ENCODE data around the gene SUGCT. TPM values are rescaled to one million over a fixed set of nuclear protein-coding genes. Genes with fewer than 3 reads are reported as not detected.
"Not testable (repeated sequence)": the region's sequence is repeated elsewhere in the genome, so short reads cannot be mapped to it uniquely, and the experiment has no call there.

Gene SUGCT
- total and polyA plus RNA-seq, 5 donors from 2014 or later = 0.52 to 3.1 (median 1.5) TPM; not detected in 1

DNA sequence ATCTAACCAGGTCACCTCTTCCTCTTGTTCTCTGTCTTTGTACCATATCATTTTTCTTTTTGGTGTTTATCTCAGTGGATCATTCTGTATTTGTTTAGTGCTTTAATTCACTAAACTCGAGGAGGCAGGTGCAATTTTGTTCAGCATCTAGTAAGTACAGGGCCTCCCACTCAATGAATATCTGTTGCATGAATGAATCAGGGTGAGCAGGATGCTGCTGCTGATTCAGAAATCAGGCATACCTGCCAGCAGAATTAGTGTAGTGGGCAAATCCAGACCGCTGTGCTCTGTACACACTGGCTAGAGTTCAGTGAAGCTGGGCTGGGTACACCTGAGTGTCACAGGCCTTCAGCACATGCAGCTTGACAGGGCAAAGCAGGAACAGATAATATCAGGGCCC lies 511.9 kb downstream of the SUGCT start:
- Histone ChIP-seq H3K9me3 (ENCODE audit: control insufficient read depth in 2 of 2, low read length in 2 of 2) (no peaks in the 10 kb centered on the region), H3K4me1 (ENCODE audit: control insufficient read depth, insufficient read depth, low read length, poor library complexity, severe bottlenecking) (no peaks in the 10 kb centered on the region), H3K4me3 (ENCODE audit: low read depth, low read length) (no peak overlapping the region), H3K27me3 (ENCODE audit: control insufficient read depth, insufficient read depth, low read length) (no peaks in the 10 kb centered on the region), H3K36me3 (ENCODE audit: control insufficient read depth, insufficient read depth, low read length) (no peaks in the 10 kb centered on the region), H3K27ac (ENCODE audit: insufficient read depth, low read length, poor library complexity, severe bottlenecking) (no peak overlapping the region)
- Mint-ChIP-seq H3K27ac (no peak overlapping the region), H3K9me3 (peaks cover 0 to 10% (median 2%) of the 10 kb centered on the region in 7 donors), H3K4me1 (peaks cover 0 to 5% (median 0%) of the 10 kb centered on the region in 4 donors), H3K4me3 (no peak overlapping the region), H3K27me3 (no peaks in the 10 kb centered on the region), H3K36me3 (no peaks in the 10 kb centered on the region)
- DNase-seq (no peak), ATAC-seq (ENCODE audit: low read depth in 2 of 2) (no peak)

DNA sequence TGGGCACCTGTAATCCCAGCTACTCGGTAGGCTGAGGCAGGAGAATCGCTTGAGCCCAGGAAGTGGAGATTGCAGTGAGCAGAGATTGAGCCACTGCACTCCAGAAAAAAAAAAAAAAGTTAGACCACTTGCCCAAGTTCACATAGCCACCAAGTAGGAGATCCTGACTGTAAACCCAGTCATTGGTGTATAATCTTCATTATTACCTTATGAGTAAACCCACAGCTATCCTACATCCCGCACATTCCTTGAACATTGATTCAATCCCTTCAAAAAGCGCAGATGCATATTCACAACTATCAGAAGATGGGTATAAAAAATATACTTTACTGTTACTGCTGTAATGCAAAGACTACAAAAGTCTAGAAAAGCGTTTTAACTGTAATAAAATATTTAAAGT lies 512.9 kb downstream of the SUGCT start:
- Histone ChIP-seq H3K9me3 (ENCODE audit: control insufficient read depth in 2 of 2, low read length in 2 of 2) (no peaks in the 10 kb centered on the region), H3K4me1 (ENCODE audit: control insufficient read depth, insufficient read depth, low read length, poor library complexity, severe bottlenecking) (no peaks in the 10 kb centered on the region), H3K27me3 (ENCODE audit: control insufficient read depth, insufficient read depth, low read length) (no peaks in the 10 kb centered on the region), H3K4me3 (ENCODE audit: low read depth, low read length) (no peak overlapping the region), H3K27ac (ENCODE audit: insufficient read depth, low read length, poor library complexity, severe bottlenecking) (no peak overlapping the region), H3K36me3 (ENCODE audit: control insufficient read depth, insufficient read depth, low read length) (no peaks in the 10 kb centered on the region)
- peaks cover 0 to 5% (median 0%) of the 10 kb centered on the region in 4 donors for H3K4me1 Mint-ChIP-seq
- H3K9me3 Mint-ChIP-seq = peaks cover 0 to 10% (median 2%) of the 10 kb centered on the region in 7 donors
- H3K27me3 Mint-ChIP-seq = no peaks in the 10 kb centered on the region
- DNase-seq (no peak), ATAC-seq (ENCODE audit: low read depth in 2 of 2) (no peak)
- H3K4me3 Mint-ChIP-seq = no peak overlapping the region
- no peaks in the 10 kb centered on the region for H3K36me3 Mint-ChIP-seq
- H3K27ac Mint-ChIP-seq = no peak overlapping the region

DNA sequence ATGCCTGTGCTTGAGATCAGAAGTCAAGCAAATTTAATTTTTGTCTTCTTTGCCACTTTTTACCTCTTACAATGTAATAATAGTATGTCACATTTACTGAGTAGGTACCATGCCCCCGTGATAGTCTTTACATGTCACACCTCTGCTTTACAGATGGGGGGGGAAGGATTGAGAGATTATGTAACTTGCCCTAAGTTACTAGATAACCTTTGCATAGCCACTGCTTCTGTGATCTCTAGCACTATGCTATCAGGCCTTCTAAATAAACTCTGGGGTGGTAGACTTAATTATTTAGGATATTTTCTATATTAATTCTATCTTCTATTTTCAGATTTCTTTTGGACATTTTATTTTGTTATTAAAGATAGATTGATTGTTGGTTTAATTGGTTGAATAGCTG lies 514.4 kb downstream of the SUGCT start:
- H3K4me1 Mint-ChIP-seq = peaks cover 0 to 5% (median 0%) of the 10 kb centered on the region in 4 donors
- Histone ChIP-seq H3K36me3 (ENCODE audit: control insufficient read depth, insufficient read depth, low read length) (no peaks in the 10 kb centered on the region), H3K4me1 (ENCODE audit: control insufficient read depth, insufficient read depth, low read length, poor library complexity, severe bottlenecking) (no peaks in the 10 kb centered on the region), H3K27me3 (ENCODE audit: control insufficient read depth, insufficient read depth, low read length) (no peaks in the 10 kb centered on the region), H3K9me3 (ENCODE audit: control insufficient read depth in 2 of 2, low read length in 2 of 2) (no peaks in the 10 kb centered on the region), H3K4me3 (ENCODE audit: low read depth, low read length) (no peak overlapping the region), H3K27ac (ENCODE audit: insufficient read depth, low read length, poor library complexity, severe bottlenecking) (no peak overlapping the region)
- H3K9me3 Mint-ChIP-seq = peaks cover 0 to 10% (median 4%) of the 10 kb centered on the region in 7 donors
- no peaks in the 10 kb centered on the region for H3K27me3 Mint-ChIP-seq
- H3K4me3 Mint-ChIP-seq = no peak overlapping the region
- H3K36me3 Mint-ChIP-seq = no peaks in the 10 kb centered on the region
- H3K27ac Mint-ChIP-seq = no peak overlapping the region
- ATAC-seq (ENCODE audit: low read depth in 2 of 2) = no peak
- no peak for DNase-seq

DNA sequence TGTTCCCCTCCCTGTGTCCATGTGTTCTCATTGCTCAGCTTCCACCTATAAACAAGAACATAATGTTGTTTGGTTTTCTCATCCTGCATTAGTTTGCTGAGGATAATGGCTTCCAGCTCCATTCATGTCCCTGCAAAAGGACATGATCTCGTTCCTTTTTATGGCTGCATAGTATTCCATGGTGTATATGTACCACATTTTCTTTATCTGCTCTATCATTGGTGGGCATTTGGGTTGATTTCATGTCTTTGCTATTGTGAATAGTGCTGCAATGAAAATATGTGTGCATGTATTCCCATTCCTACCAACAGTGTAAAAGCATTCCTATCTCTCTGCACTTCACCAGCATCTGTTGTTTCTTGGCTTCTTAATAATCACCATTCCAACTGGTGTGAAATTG lies 516.1 kb downstream of the SUGCT start:
- not testable (repeated sequence) for H3K4me1 ChIP-seq (ENCODE audit: control insufficient read depth, insufficient read depth, low read length, poor library complexity, severe bottlenecking); H3K36me3 Mint-ChIP-seq; DNase-seq; H3K4me3 Mint-ChIP-seq; H3K9me3 ChIP-seq (ENCODE audit: control insufficient read depth in 2 of 2, low read length in 2 of 2); ATAC-seq (ENCODE audit: low read depth in 2 of 2); H3K27me3 ChIP-seq (ENCODE audit: control insufficient read depth, insufficient read depth, low read length); H3K27ac ChIP-seq (ENCODE audit: insufficient read depth, low read length, poor library complexity, severe bottlenecking); H3K4me3 ChIP-seq (ENCODE audit: low read depth, low read length); H3K4me1 Mint-ChIP-seq; H3K27me3 Mint-ChIP-seq; H3K36me3 ChIP-seq (ENCODE audit: control insufficient read depth, insufficient read depth, low read length); H3K27ac Mint-ChIP-seq
- H3K9me3 Mint-ChIP-seq = peaks cover 0 to 12% (median 4%) of the 10 kb centered on the region in 7 donors

DNA sequence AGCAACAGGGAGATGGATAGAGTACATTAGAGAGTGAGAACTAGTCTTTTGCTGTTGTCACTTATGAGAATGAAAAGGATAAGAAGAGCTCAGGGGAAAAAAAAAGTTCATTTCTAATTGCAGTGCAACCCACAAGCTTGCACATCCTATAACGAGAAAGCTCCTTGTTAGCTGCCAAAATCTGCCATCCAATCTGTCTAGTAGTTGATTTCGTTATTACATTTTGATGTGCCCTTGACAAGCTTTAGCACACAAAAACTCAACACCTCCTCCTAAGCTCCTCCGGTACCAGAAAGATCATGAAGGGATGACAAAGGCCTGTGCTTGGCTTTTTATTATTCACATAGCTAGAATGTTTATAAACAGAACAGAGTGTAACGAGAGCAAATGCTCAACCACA lies 519.4 kb downstream of the SUGCT start:
- Histone ChIP-seq H3K36me3 (ENCODE audit: control insufficient read depth, insufficient read depth, low read length) (no peaks in the 10 kb centered on the region), H3K9me3 (ENCODE audit: control insufficient read depth in 2 of 2, low read length in 2 of 2) (no peaks in the 10 kb centered on the region), H3K4me1 (ENCODE audit: control insufficient read depth, insufficient read depth, low read length, poor library complexity, severe bottlenecking) (no peaks in the 10 kb centered on the region), H3K27ac (ENCODE audit: insufficient read depth, low read length, poor library complexity, severe bottlenecking) (no peak overlapping the region), H3K4me3 (ENCODE audit: low read depth, low read length) (no peak overlapping the region), H3K27me3 (ENCODE audit: control insufficient read depth, insufficient read depth, low read length) (no peaks in the 10 kb centered on the region)
- Mint-ChIP-seq H3K27me3 (no peaks in the 10 kb centered on the region), H3K27ac (no peak overlapping the region), H3K4me1 (no peaks in the 10 kb centered on the region), H3K9me3 (peaks cover 0 to 12% (median 4%) of the 10 kb centered on the region in 7 donors), H3K4me3 (no peak overlapping the region), H3K36me3 (no peaks in the 10 kb centered on the region)
- no peak for DNase-seq
- no peak for ATAC-seq (ENCODE audit: low read depth in 2 of 2)

DNA sequence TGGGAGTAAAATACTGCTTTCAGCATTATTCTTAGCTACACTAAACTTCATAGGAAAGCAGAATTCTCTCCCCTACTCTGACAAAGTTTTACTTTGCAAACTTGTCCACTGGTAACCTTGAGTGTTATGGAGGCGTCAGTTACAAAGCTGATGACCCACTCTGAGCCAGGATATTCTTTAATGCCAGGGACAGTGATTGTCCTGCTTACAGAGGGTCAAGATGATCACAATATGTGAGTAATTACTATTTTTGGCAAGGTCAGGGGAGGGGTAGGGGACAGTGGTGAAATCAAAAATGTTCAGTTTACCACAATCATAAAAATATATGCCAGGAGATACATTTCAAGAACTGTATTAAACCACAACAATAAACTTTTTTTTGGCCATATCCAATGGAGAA lies 520.6 kb downstream of the SUGCT start:
- Mint-ChIP-seq H3K9me3 (peaks cover 0 to 9% (median 4%) of the 10 kb centered on the region in 7 donors), H3K4me1 (no peaks in the 10 kb centered on the region), H3K27ac (no peak overlapping the region), H3K4me3 (no peak overlapping the region), H3K36me3 (no peaks in the 10 kb centered on the region), H3K27me3 (no peaks in the 10 kb centered on the region)
- no peaks in the 10 kb centered on the region for H3K27me3 ChIP-seq (ENCODE audit: control insufficient read depth, insufficient read depth, low read length)
- no peaks in the 10 kb centered on the region for H3K9me3 ChIP-seq (ENCODE audit: control insufficient read depth in 2 of 2, low read length in 2 of 2)
- H3K4me1 ChIP-seq (ENCODE audit: control insufficient read depth, insufficient read depth, low read length, poor library complexity, severe bottlenecking) = no peaks in the 10 kb centered on the region
- H3K27ac ChIP-seq (ENCODE audit: insufficient read depth, low read length, poor library complexity, severe bottlenecking) = no peak overlapping the region
- DNase-seq (no peak), ATAC-seq (ENCODE audit: low read depth in 2 of 2) (no peak)
- H3K4me3 ChIP-seq (ENCODE audit: low read depth, low read length) = no peak overlapping the region
- H3K36me3 ChIP-seq (ENCODE audit: control insufficient read depth, insufficient read depth, low read length) = no peaks in the 10 kb centered on the region

DNA sequence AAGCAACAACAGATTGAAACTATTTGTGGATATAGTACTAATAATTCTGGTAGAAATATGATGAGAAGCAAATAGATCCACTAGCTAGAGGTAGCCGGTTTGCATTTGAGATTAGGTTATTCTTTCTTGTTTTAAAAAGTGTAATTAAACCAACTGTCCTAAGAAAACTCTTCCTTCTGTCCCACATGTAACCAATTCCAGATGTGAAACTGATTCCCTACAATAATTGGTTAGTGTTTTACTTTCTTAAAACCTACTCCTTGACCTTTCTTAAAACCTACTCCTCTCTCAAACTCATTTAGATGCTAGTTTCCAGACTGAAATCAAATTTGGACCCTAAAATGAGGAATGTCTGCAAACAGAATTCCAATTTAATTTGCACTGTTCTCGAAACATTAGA lies 521.5 kb downstream of the SUGCT start:
- Histone ChIP-seq H3K9me3 (ENCODE audit: control insufficient read depth in 2 of 2, low read length in 2 of 2) (no peaks in the 10 kb centered on the region), H3K27me3 (ENCODE audit: control insufficient read depth, insufficient read depth, low read length) (no peaks in the 10 kb centered on the region), H3K4me3 (ENCODE audit: low read depth, low read length) (no peak overlapping the region), H3K27ac (ENCODE audit: insufficient read depth, low read length, poor library complexity, severe bottlenecking) (no peak overlapping the region), H3K4me1 (ENCODE audit: control insufficient read depth, insufficient read depth, low read length, poor library complexity, severe bottlenecking) (no peaks in the 10 kb centered on the region), H3K36me3 (ENCODE audit: control insufficient read depth, insufficient read depth, low read length) (no peaks in the 10 kb centered on the region)
- ATAC-seq (ENCODE audit: low read depth in 2 of 2) (no peak), DNase-seq (no peak)
- no peaks in the 10 kb centered on the region for H3K4me1 Mint-ChIP-seq
- H3K27ac Mint-ChIP-seq = no peak overlapping the region
- H3K36me3 Mint-ChIP-seq = no peaks in the 10 kb centered on the region
- no peak overlapping the region for H3K4me3 Mint-ChIP-seq
- no peaks in the 10 kb centered on the region for H3K27me3 Mint-ChIP-seq
- peaks cover 0 to 11% (median 3%) of the 10 kb centered on the region in 7 donors for H3K9me3 Mint-ChIP-seq

DNA sequence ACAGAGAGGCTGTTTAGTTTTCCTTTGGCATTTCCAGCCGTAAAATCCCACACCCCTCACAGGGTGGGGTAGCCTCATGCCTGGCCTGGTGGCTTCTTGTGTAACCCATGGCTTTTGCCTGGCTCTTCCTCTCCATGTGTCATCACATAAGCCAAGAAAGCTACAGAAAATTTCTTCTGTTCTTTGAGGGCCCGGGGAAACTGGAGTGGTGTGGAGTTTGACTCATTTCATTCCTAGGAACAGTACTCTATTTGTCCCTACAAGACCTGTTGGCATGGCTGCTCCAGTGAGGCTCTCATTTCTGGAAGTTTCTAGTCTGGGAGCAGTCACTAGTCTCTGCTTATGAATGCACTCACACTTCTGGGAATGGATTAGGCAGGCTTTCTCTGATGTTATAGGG lies 523.9 kb downstream of the SUGCT start:
- no peaks in the 10 kb centered on the region for H3K27me3 ChIP-seq (ENCODE audit: control insufficient read depth, insufficient read depth, low read length)
- no peak overlapping the region for H3K27ac Mint-ChIP-seq
- H3K4me1 Mint-ChIP-seq = no peaks in the 10 kb centered on the region
- no peaks in the 10 kb centered on the region for H3K36me3 ChIP-seq (ENCODE audit: control insufficient read depth, insufficient read depth, low read length)
- H3K27ac ChIP-seq (ENCODE audit: insufficient read depth, low read length, poor library complexity, severe bottlenecking) = no peak overlapping the region
- no peak for DNase-seq
- H3K4me1 ChIP-seq (ENCODE audit: control insufficient read depth, insufficient read depth, low read length, poor library complexity, severe bottlenecking) = no peaks in the 10 kb centered on the region
- H3K4me3 Mint-ChIP-seq = no peak overlapping the region
- no peak overlapping the region for H3K4me3 ChIP-seq (ENCODE audit: low read depth, low read length)
- ATAC-seq (ENCODE audit: low read depth in 2 of 2) = no peak
- no peaks in the 10 kb centered on the region for H3K27me3 Mint-ChIP-seq
- no peaks in the 10 kb centered on the region for H3K36me3 Mint-ChIP-seq
- peaks cover 0 to 19% (median 4%) of the 10 kb centered on the region in 7 donors for H3K9me3 Mint-ChIP-seq
- no peaks in the 10 kb centered on the region for H3K9me3 ChIP-seq (ENCODE audit: control insufficient read depth in 2 of 2, low read length in 2 of 2)

Data from CD4-positive, CD25-positive, alpha-beta regulatory T cell (primary cell).